Peyer's patch (tissue), 4 donors: ENCODE measurements around the gene ZNF618.

Experiments used
- CTCF ChIP-seq, 6 experiments: fragments of 450-650 bp in 4 of 6; fragments of 200-600 bp in 2 of 6; sonication (generic) in 1 of 6; IDR thresholded peaks; one replicate each; pipeline ENCODE4 v1.5.1; 2017 to 2019; ENCODE audit warnings: antibody characterized with exemption in 6 of 6, mild to moderate bottlenecking in 3 of 6, moderate library complexity in 1 of 6
- POLR2A ChIP-seq, 2 donors: fragments of 450-650 bp; IDR thresholded peaks; one replicate each; pipeline ENCODE4 v1.5.1; 2017; ENCODE audit warnings: antibody characterized with exemption in 2 of 2, mild to moderate bottlenecking in 2 of 2, moderate library complexity in 2 of 2

DNA sequence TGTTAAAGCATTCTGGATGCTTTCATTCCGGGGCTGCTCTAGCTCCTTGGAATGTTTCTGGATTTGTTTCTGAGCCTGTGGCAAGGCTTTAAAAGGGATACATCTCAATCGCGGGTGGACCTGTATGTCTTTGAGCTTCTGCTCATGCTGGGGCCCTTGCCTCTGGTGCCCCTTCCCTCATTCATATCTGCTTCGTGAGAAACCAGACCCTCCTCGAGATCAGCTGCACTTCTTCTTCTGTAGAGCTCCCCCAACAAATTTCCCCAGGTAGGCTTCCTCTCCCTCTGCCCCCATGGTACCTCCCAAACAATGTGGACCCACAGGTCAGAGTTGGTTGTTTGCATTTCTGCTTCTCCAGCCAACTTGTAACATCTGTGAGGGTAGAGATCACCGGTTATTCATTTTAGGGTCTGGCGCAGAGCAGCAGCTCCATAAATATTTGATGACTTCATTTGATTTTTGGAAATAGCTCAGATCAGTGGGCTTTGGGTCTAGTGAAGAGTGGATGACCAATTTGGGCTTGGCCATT, 6.6 kb downstream of the ZNF618 start:
- no peak for TF ChIP-seq CTCF (IDR thresholded peaks at IDR 0.05)
- TF ChIP-seq POLR2A (IDR thresholded peaks at IDR 0.05), result no peak
